Right ventricle myocardium inferior (tissue), 1 donor: Measurements from ENCODE around the gene ERICH2. TPM values are rescaled to one million over a fixed set of nuclear protein-coding genes. Genes with fewer than 3 reads are reported as not detected.
"Not testable (repeated sequence)": the region's sequence is repeated elsewhere in the genome, so short reads cannot be mapped to it uniquely, and the experiment has no call there.

Source experiments
- ATAC-seq: fragments of 200-7000 bp; cut with Tn5 transposase; one replicate; pipeline ENCODE4 v1.9.1; 2020; ENCODE audit warnings: mild to moderate bottlenecking, moderate library complexity
- DNase-seq: peaks from one replicate; pipeline ENCODE4 v3.0.0; 2021; ENCODE audit errors: missing footprints
- intact Hi-C: fragments of 100-400 bp; cut with DNase I; formaldehyde crosslinking; loops from one replicate; pipeline ENCODE4 v1.11.0; 2022
- long read RNA-seq: library from polyadenylated mRNA; unstranded; transcript quantifications from one replicate; pipeline ENCODE4 v2.0.0, GENCODE V29; 2021
- total RNA-seq: library from RNA; stranded (reverse); fragmentation: NEBNext Ultra II Directional; extraction: Animal tissue kit (Norgen Biotek cat#: 25700); gene quantifications from one replicate; pipeline ENCODE4 v1.2.1, GENCODE V29; 2021
- donor health status: DM: no; HTN: yes; CAD: no; lungs with severe emphysema.

Gene ERICH2, protein sequence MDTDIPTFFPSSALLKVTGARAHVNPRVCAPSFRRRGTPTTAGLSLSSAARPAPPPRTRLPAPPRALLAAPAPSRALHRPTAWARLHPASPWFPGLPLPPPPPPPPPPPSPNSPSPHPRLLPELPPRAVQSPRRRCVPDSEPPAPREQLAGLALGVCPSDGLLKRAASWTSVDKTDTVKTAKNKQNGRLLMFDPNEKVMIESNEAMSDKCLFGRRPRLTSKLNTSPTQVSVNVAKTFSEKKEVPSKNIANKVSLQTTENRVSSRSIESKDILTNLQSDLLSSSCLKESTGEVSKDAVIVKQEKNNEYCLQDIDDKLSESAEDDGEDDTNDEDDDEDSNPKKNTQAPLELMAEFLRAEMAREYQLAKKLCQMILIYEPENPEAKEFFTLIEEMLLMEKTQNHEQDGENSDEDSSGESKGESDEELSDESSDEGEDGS
- total RNA-seq: not detected
- long read RNA-seq: 0 reads

DNA sequence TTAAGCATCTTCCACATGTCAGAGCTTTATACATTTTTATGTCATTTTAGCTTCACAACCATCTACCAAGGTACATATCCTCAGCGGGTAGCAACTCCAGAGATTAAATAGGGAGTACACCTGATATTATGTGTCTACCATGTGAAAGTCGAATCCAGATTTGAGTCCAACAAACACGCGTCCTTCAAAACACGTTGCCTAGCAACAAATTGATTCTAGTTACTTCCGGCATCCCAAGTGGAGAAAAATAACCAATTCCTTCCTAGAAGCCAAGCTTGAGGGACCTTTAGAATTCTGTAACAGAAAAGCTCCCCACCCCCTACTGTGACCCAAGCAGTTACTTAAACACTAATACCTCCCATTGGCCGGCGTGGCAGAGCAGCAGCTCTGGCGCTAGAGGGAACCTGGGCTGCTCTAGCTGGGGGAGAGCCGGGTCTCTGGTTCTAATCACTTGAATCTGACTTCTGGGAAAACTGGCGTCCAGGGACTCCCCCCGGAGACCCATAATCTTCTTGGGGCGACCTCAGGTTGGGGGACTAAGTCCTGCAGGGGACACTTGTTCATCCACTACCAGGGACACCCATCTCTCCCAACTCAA, at the start of gene ERICH2:
TSS of gene ERICH2 (plus strand) at position 371 of the 598 bp plus-strand sequence. CDS start 304 bp downstream, outside the sequence.
- ATAC-seq (peak; percentile 72), DNase-seq (peak; percentile 76)
- intact Hi-C loops: no loop called here

DNA sequence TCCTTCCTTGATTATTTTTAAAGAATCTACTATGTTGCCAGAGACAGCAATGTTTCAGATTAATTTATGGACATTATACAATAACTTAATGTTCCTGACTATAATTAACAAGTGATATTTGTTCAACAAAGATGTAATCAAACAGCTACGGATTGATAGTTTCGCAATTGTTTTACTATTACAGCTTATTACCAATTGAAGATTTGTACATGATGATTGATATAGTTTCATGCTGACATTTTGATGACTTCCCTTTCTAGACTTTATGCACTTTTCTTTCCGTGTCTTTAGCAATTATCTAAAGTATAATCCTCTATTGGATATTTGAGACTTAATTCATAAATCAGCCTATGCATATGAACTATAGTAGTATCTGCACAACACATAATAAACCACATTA, 48.5 kb upstream of the ERICH2 start:
- DNase-seq (no peak), ATAC-seq (no peak)
- intact Hi-C loops: no loop called here

DNA sequence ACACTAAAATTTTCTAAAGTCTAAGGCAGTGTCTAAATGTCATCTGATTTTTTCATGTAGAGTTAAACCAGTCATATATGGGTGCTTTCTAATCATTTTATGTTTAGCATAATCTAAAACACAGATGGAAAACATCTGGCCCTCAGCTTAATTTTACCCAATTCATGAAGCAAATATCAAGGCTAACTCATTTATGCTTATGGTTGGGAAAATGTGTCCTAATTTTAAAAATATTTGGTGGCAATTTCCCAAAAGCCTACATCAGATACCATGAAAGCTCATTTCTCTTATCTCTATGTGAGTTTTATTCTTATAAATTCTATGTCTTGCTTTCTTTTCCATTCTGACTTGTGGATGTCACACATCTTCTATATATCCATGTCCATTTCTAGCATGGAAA, 47.9 kb upstream of the ERICH2 start:
- intact Hi-C loops: no loop called here
- ATAC-seq (no peak), DNase-seq (no peak)

DNA sequence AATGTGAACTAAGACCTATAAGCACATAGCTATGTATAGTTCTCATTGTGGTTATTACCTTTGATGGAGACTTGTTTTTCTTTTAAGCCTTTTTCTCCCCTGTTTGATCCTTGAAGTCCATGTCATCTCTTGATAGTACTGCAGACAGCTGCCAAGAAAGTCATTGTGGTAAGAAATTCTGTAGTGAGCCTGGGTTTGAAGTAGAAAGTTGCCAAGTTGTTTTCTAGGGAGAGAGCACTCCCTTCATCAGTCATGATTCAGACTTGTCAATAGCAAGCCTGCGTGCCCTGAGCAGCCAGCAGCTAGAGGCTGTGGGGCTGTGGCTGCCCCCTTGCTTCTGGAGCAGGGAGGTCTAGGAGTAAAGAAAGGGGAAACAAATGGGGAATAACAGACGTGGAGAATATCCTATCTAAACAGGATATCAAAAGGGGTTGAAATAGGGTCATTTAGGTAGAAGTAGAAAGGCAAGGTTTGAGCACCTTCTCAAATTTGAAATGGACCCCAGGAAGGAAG, 46.7 kb upstream of the ERICH2 start:
- intact Hi-C loops: no loop called here
- ATAC-seq: no peak
- DNase-seq: no peak

DNA sequence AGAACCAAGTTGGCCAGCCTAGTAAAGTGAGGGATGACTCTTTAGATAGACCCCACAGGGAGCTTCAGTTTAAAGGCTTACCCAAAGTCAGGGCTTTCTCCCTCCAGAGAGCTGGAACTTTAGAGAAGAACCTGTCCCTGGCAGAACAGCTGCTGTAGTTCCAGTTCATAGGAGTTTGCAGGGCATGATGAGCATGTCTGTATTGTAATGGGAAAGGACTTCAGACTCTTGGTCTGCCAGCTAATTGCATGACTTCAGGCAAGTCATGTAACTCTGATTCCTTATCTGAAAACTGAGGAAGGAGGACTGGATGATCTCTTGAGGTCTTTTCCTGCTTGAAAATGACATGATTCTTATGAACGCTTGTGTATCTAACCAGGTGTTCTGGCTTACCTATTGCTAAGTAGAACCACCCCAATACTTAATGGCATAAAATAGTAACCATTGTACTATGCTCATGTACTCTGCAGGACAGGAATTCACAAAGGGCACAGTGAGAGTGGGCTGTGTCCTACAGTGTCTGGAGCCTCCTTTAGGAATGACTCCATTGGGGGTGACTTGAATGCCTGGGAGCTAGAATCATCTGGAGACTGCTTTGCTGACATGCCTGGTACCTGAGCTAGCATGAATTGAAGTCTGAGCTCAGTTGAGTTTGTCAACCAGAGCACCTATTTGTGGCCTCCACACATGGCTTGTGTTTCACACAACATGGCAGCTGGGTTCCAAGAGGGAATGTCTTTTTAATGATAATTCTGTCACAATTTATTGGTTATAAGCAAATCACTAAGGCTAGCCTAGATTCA, 36.2 kb upstream of the ERICH2 start:
- DNase-seq (no peak), ATAC-seq (no peak)
- intact Hi-C loops: no loop called here

DNA sequence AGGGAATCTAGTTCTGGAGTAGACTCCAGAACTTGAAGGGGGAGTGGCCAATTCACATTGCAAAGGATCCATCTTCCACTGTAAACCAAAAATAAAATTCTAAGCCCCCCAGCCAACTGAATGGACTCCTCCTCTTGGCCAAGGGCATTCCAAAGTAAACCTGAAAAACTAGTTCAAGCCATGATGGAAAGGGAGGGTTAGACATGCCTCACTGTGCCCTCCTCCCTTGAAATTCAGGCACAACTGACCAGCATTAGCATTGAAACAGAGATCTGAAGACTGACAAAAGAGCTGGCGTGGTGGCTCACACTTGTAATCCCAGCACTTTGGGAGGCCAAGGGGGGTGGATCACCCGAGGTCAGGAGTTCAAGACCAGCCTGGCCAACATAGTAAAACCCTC, 35.6 kb upstream of the ERICH2 start:
- ATAC-seq, DNase-seq, intact Hi-C loops: not testable (repeated sequence)

DNA sequence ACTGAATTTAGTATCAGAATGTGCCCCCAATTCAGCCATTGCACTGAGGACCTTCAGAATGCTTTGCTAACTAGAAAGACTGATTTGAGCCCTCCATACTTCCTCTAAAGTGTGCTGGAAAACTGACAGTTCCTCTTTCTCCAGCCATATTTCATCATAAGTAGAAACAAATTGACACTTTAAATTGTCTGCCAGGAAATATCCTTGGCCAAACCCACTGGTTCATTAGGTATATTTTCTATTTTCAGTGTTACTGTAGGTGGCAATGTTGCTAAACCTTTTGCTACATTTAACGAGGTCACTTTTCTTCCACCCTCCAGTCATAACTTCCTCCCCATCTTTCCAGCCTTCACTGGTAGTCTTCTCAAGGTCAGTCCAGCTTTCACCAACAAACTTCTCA, 33.5 kb upstream of the ERICH2 start:
- ATAC-seq (no peak), DNase-seq (no peak)
- intact Hi-C loops: no loop called here

DNA sequence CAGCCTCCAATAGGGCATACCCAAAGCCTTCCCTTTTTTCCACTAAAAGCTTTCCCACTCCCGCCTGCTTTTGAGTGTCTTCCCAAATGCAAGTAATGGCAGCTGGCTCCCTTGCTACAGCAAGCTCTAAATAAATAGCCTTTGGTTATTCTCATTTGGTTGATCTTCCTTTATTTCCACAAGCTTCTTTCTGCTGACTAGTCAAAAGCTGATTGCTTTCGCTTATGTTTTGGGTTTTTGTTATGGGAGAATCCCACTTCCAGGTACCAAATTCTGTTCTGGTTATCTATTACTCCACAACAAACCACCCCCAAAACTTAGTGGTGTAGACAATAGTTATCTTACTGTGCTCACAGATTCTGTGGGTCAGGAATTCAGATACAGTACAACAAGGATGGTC, 32.8 kb upstream of the ERICH2 start:
- DNase-seq (no peak), ATAC-seq (no peak)
- intact Hi-C loops: no loop called here

DNA sequence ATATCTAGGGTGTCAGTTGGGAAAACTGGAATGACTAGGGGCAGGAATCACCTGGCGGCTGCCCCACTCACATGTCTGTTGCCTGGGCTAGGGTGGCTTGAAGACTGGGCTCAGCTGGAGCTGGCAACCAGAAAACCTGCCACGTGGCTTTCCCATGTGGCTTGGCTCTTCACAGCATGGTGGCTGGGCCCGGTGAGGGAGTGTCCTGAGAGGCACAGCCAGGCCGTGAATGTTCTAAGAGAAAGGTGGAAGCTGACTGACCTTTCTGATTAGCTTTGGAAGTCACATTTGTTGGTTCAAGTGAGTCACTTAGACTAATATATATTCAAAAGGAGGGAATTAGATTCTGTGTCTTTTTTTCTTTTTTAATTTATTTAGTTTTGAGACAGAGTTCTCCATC, 32.4 kb upstream of the ERICH2 start:
- DNase-seq (no peak), ATAC-seq (no peak)
- intact Hi-C loops: no loop called here

DNA sequence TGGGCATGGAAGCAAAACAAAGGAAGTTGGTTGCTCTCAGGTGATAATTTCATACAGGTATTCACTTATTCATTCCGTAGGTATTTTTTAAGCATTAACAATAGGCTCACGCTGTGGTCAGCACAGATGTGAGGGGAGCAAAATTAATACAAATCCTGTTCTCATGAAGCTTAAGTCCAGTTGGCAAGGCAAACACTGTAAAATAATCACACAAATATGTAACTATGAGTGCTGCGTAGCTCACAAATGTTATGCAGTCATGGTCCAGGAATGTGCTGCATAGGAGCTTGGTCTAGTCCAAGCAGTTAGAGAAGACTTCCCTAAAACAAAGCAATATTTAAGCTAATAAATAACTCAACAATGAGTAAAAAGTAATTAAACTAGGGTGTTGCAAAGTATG, 31.1 kb upstream of the ERICH2 start:
- ATAC-seq (no peak), DNase-seq (no peak)
- intact Hi-C loops: no loop called here

DNA sequence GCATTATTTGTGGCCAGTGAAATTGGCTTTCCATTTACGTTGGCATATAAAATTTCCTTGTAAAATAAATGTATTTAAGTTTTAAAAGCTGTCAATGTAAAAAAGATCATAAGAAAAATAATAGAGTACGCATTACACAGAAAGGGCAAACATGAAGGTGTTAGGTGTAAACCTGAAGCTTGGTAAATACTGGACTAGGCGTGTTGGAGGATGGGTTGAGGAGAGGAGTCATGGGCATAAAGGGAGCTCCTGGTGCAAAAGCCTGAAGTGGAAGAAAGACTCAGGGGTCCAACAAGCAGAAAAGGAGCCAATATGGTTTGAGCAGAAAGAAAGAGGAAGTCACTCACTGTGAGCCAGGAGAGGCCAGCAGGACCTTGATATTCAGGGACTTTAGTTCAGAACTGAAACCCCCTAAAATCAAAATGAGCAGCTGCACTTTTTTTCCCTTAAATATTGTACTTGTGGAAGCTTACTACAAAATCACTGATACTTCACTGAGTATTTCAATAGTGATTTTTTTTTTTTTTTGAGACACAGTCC, 30.6 kb upstream of the ERICH2 start:
- ATAC-seq (no peak), DNase-seq (no peak)
- intact Hi-C loops: no loop called here

DNA sequence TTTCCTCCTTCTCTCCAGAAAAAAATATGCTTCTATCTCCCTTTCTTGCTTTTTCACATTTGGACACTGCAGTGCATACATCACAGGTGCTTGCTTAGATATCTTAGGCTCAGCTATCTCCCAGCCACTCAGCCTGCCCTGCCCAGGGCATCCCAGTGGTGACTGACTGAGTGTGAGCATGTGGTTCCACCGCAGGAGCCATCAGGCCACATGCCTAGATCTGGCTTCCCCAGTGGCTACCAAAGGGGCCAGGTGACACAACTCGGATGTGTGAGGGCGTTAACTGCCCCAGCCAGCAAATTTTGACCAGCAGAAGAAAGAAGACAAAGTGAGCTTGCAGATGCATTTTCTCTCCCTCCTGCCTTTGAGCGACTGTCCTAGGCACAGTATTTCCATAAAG, 29.5 kb upstream of the ERICH2 start:
- intact Hi-C loops: no loop called here
- DNase-seq (no peak), ATAC-seq (no peak)

DNA sequence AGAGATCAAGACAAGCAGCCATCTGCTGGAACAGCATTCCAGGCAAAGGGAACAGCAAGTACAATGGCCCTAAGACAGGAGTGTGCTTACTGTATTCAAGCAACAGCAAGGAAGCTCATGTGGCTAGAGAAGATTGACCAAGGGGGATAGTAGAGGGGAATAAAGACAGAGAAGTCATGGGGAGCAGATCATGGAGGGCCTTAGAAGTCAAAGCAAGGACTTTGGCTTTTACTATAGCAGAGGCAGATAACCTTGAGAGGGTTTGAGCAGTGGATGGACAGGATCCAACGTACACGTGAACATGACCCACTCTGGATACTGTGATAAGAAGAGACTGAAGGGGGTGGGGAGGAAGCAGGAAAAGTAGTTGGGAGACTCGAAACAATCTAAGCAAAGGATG, 28.2 kb upstream of the ERICH2 start:
- intact Hi-C loops: no loop called here
- DNase-seq: no peak
- ATAC-seq: no peak

DNA sequence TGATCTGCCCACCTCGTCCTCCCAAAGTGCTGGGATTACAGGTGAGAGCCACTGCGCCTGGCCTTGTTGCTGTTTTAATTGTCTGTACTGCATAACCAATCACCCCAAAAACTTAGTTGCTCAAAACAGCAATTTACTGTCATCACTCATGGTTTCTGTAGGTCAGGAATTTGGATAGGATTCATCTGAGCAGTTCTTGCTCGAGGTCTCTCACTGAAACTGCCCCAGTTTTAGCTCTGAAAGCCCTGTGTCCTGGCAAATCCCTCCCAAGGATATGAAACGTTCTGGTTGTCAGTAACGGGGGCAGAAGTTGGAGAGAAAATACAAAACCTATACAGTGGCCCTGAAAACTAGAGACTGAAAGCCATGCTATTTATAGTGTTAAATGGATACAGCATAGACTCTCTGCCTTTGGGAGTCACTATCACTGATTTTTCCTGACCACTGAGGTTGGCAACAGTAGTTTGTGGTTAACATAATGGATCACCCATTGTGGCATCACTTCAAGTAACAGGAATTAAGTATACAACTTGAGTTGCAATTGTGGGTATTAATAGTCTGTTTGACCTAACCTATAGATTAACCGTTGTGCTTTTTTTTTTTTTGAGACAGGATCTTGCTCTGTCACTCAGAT, 27.2 kb upstream of the ERICH2 start:
- ATAC-seq: no peak
- intact Hi-C loops: no loop called here
- DNase-seq: no peak

DNA sequence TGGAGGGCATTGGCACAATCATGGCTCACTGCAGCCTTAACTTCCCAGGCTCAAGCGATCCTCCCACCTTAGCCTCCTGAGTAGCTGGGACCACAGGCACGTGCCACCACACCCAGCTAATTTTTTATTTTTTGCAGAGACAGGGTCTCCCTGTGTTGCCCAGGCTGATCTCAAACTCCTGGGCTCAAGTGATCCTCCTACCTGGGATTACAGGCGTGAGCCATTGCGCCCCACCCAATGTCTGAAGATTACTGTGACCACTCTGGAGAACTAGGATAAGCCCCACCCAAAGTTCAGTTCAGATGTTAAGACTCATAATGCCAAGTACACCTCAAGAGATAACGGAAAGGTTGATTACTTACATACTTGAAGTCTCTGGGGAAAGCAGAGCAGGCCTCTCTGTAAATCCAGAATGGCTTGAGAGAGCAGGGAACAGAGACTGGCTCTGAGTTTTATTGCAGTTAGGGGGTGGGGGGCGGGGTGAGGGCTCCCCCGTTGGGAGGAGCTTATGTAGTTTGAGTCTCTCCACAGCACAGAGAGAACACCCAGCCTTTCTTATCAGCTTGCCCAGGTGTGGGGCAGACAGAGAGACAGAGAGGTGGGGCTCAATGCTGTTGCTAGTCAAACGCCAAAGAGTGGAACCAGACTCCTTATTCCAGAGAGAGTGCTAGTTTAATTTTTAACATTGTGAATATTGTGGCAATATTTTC, 26.5 kb upstream of the ERICH2 start:
- intact Hi-C loops: no loop called here
- ATAC-seq: no peak
- DNase-seq: no peak

DNA sequence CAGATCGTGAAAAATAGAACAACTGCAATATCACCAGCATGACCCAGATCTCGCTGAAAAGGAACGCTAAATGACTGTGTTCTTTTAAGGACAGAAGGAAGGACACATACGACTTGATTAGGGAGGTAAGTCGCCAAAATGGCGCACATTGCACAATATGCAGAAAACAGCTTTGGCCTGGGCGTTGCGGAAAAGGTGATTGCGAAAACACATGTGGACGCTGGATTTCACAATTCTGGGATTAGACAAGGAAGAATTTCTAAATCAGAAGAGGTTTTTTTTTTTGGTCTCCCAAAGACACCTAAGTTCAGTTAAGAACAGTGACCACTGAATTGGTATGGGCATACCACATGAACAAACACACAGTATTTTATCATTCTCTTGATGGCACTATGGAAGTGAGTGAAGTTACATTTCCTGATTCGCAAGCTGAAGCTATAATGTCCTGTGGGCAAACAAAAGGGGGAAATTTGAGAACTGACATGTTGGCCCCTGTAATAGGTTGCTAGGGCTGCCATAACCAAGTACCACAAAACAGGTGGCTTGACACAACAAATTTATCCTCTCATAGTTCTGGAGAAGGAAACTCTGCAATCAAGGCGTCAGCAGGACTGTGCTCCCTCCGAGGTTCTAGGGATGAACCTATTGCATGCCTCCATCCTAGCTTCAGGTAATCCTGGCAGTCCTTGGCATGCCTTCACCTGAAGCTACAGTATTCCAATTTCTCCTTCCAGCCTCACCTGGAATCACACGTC, 25.8 kb upstream of the ERICH2 start:
- intact Hi-C loops: no loop called here
- ATAC-seq: no peak
- DNase-seq: no peak

DNA sequence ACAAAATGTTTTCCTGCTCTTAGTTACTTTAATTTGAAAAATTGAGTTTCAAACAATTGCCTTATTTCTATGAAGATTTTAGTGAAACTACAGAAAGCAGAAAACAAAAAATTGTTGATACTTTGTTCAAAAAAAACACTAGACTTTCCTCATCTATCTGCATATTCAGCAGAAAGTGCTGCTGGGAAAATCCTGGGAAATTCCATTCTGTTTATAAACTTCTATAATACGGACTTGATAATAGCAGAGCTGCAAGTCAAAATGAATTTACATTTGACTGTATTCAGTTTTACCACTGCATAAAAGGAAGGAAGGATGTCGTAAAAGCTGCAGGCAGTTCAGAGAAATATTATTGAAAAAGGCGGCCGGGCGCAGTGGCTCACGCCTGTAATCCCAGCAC, 24.9 kb upstream of the ERICH2 start:
- intact Hi-C loops: no loop called here
- no peak for ATAC-seq
- DNase-seq: no peak

DNA sequence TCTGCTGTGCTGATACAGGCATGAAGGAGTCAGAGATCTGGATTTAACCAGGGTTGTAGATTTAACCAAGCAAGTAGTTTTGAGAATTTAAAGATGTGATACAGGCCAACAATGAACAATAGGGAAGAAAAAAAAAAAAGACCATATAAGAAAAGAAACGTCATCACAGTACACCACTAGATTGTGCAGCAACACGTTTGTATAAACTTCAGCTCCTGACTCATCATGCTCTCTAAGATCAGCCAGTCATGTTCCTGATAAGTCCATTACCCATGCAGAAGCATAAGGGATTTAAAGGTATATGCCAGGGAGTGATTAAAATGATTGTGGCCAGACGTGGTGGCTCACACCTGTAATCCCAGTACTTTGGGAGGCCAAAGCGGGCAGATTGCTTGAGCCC, 22.3 kb upstream of the ERICH2 start:
- intact Hi-C loops: no loop called here
- ATAC-seq (no peak), DNase-seq (no peak)
